ENCODE data around the gene RHBDF2. TPM values are rescaled to one million over a fixed set of nuclear protein-coding genes. Genes with fewer than 3 reads are reported as not detected.

RHBDF2 gene
- total and polyA plus RNA-seq, 2 donors (not counting 3 experiments of a cell fraction or from before 2014, with no cell fraction given): 25.5 to 38.5 TPM

DNA sequence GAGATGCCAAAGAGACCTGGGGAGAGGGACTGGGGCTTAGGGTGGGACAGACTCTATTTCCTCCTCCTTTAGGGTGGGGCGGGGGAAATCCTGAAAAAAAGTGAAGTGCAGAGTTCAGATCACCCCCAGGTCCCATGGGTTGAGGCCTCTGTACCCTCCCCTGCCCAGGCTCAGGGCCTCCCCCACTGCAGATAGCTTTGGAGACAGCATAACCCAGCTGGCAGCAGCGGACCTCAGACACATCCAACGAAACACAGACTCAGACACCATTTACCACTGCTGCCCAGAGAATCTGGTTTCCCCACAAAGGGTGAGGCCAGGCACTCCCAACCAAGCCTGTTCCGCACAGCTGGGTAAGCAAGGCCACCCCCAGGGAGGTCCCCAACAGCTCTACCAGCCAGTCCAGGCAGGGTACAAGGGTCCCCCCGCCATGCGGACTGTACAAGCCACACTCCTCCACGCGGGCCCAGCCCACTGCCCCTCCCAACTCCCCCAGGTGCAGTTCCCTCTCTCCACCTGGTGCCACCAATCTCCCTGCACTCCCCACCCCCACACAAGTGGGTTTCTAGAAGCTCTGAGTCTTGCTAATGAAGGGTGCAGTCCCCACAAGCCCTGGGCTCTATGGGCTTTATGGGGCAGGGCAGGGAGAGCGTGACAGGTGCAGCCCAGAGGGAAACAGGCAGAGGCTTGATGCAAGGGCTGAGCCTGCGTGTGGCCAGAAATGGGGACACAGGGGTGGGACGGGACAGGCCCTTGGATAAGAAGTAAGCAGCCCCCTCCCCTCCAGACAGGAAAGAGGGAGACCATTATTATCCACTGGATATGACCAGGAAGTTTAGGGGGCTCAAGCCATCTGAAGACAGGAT, 8.9 kb downstream of the RHBDF2 start:
- POLR2A ChIA-PET: no interaction called here

More for the DNA sequence above, 8.9 kb downstream of the RHBDF2 start:
- Histone ChIP-seq H3K36me3 (ENCODE audit: control insufficient read depth in 2 of 2, extremely low read depth in 1 of 2, insufficient read depth in 2 of 2, low read length in 2 of 2) (no peaks in the 10 kb centered on the region), H3K4me2 (ENCODE audit: insufficient read depth, low read length) (peak overlapping the region; percentile 6), H3K27ac (ENCODE audit: insufficient read depth, low read depth, low read length) (peak overlapping the region; percentile 42), H4K20me1 (replicated peaks; ENCODE audit: control insufficient read depth, extremely low read depth, insufficient read depth, low read length) (no peaks in the 10 kb centered on the region), H3K4me1 (ENCODE audit: control insufficient read depth, extremely low read depth, insufficient read depth, low read length) (peaks cover 20% of the 10 kb centered on the region), H3K9me1 (replicated peaks; ENCODE audit: control insufficient read depth, extremely low read depth, insufficient read depth, low read length) (no peaks in the 10 kb centered on the region), H3K9ac (replicated peaks; ENCODE audit: extremely low read depth, insufficient read depth, low read length) (peak overlapping the region; percentile 14), H3K79me2 (ENCODE audit: control insufficient read depth, insufficient read depth, low read length) (peaks cover 3% of the 10 kb centered on the region), H2AFZ (ENCODE audit: low read depth, low read length) (no peak overlapping the region), H3K4me3 (replicated peaks in 1 of 3; ENCODE audit: insufficient read depth in 1 of 3, low read depth in 1 of 3, low read length in 3 of 3) (no peak overlapping the region), H3K27me3 (ENCODE audit: control insufficient read depth in 2 of 2, insufficient read depth in 2 of 2, low read length in 2 of 2) (no peaks in the 10 kb centered on the region), H3K9me3 (replicated peaks; ENCODE audit: control insufficient read depth, insufficient read depth, low read length) (no peaks in the 10 kb centered on the region)
- CTCF ChIA-PET: interaction anchor here (0.9 to 1.9 kb wide), 12 partner anchors 10 to 84 kb away, joined by 3 to 12 read pairs (median 4); partner anchors contain the start of genes AANAT and RHBDF2
- BruUV-seq (replicated peaks): no TSS peak
- intact Hi-C loops (cut with micrococcal nuclease) (no loop called here), dilution Hi-C loops (cut with MboI; ENCODE audit: extremely low pct_ligation_motif_present, low sequenced_read_pairs) (no loop called here)
- no peak for FAIRE-seq
- DNase-seq (ENCODE audit: low read depth, low spot score): no peak
- TF ChIP-seq POLR2AphosphoS5 (IDR thresholded peaks at IDR 0.05; ENCODE audit: insufficient read depth, low read depth, low read length) (no peak), MYC (IDR thresholded peaks at IDR 0.05; ENCODE audit: low read depth, low read length) (no peak), FOS (IDR thresholded peaks at IDR 0.05; ENCODE audit: borderline replicate concordance, insufficient read depth, low read length) (no peak), POLR2A (IDR thresholded peaks at IDR 0.05; ENCODE audit: low read depth, low read length) (no peak), GATA2 (IDR thresholded peaks at IDR 0.05; ENCODE audit: insufficient read depth, insufficient read length, low read depth, low read length) (no peak), EZH2 (IDR thresholded peaks at IDR 0.05; ENCODE audit: borderline replicate concordance, low read depth, low read length, severe bottlenecking) (no peak), JUN (IDR thresholded peaks at IDR 0.05; ENCODE audit: borderline replicate concordance, insufficient read depth, insufficient read length, low read depth) (no peak)
- TF ChIP-seq, protein P1, sequence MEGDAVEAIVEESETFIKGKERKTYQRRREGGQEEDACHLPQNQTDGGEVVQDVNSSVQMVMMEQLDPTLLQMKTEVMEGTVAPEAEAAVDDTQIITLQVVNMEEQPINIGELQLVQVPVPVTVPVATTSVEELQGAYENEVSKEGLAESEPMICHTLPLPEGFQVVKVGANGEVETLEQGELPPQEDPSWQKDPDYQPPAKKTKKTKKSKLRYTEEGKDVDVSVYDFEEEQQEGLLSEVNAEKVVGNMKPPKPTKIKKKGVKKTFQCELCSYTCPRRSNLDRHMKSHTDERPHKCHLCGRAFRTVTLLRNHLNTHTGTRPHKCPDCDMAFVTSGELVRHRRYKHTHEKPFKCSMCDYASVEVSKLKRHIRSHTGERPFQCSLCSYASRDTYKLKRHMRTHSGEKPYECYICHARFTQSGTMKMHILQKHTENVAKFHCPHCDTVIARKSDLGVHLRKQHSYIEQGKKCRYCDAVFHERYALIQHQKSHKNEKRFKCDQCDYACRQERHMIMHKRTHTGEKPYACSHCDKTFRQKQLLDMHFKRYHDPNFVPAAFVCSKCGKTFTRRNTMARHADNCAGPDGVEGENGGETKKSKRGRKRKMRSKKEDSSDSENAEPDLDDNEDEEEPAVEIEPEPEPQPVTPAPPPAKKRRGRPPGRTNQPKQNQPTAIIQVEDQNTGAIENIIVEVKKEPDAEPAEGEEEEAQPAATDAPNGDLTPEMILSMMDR (IDR thresholded peaks at IDR 0.05; ENCODE audit: extremely low read depth in 1 of 2, insufficient read depth in 1 of 2, low read depth in 1 of 2, low read length in 2 of 2): no peak
- TF ChIP-seq, protein P2, sequence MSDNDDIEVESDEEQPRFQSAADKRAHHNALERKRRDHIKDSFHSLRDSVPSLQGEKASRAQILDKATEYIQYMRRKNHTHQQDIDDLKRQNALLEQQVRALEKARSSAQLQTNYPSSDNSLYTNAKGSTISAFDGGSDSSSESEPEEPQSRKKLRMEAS (IDR thresholded peaks at IDR 0.05; ENCODE audit: insufficient read depth, insufficient read length): no peak
